Ovary (tissue), 3 donors: ENCODE data around the gene EIF4E.

ENCODE experiments used
- CTCF ChIP-seq, 3 donors: fragments of 450-650 bp in 2 of 3; fragments of 200-600 bp in 1 of 3; IDR thresholded peaks; one replicate each; pipeline versions ENCODE4 v1.5.1 to v1.8.0; 2016 to 2022; ENCODE audit warnings: antibody characterized with exemption in 3 of 3, mild to moderate bottlenecking in 1 of 3
- EP300 ChIP-seq: sonication (generic); formaldehyde crosslinking; IDR thresholded peaks from one replicate; pipeline ENCODE4 v1.6.1; 2017; ENCODE audit warnings: antibody characterized with exemption
- POLR2A ChIP-seq: fragments of 450-650 bp; IDR thresholded peaks from one replicate; pipeline ENCODE4 v1.6.1; 2017; ENCODE audit warnings: antibody characterized with exemption, mild to moderate bottlenecking, moderate library complexity
- donor health status: DM: no; HTN: no; CAD: no.

DNA sequence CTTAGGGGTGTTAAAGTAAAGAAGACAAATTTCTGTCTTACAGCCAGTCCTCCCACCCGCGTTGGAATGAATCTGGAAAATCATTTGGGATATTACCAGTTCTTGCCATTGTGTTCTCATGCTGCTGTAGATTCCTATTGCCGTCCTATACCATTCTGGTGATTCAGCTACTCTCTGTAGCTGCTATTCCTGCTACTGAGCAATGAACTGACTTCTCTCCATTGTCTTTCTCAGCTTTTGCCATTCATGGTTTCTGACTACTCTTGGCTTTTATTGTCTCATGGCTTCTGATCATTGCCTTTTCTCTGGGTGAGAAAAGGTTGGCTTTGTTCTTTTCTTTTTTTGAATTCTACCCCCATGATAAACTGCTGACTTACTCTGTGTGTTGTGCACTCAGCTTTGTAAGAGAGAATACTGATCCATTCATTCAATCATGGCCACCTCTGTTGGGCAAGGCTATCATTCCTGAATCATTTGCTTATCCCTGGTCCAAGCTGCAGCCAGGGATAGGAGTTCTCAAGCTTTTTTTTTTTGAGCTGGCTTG is 38.9 kb upstream of the EIF4E start:
- TF ChIP-seq CTCF (IDR thresholded peaks at IDR 0.05) (no peak), POLR2A (no peak), EP300 (no peak)
